HEK293T (cell line): ENCODE data around the gene PPP2R5E.

Experiments used
- CTCF ChIA-PET: fragments of 350-600 bp; formaldehyde crosslinking; extraction: SDS; loops from one replicate; lab custom pipeline; 2021; ENCODE audit warnings: antibody characterized with exemption, inconsistent platforms; lab: Yijun Ruan, JAX
- POLR2A ChIA-PET: fragments of 350-600 bp; formaldehyde crosslinking; extraction: SDS; loops from one replicate; lab custom pipeline; 2020; ENCODE audit warnings: antibody characterized with exemption, inconsistent platforms; lab: Yijun Ruan, JAX
- DNase-seq: peaks from one replicate; pipeline ENCODE4 v3.0.0; 2012; ENCODE audit warnings: mixed read lengths; ENCODE audit errors: extremely low spot score
- ARNT ChIP-seq: fragments of 450-650 bp; IDR thresholded peaks from 2 replicates; pipeline ENCODE4 v1.6.1; 2017; ENCODE audit warnings: mild to moderate bottlenecking
- BHLHE40 ChIP-seq: fragments of 450-650 bp; IDR thresholded peaks from 2 replicates; pipeline ENCODE4 v1.6.1; 2016; ENCODE audit warnings: mild to moderate bottlenecking, moderate library complexity, borderline replicate concordance
- CTBP1 ChIP-seq: fragments of 450-650 bp; IDR thresholded peaks from 2 replicates; pipeline ENCODE4 v1.6.1; 2016; ENCODE audit warnings: borderline replicate concordance
- ELF4 ChIP-seq: fragments of 450-650 bp; IDR thresholded peaks from 2 replicates; pipeline ENCODE4 v1.6.1; 2017; ENCODE audit warnings: antibody characterized with exemption
- FOXA1 ChIP-seq: fragments of 450-650 bp; IDR thresholded peaks from 2 replicates; pipeline ENCODE4 v1.6.1; 2016; ENCODE audit warnings: mild to moderate bottlenecking
- FOXK2 ChIP-seq: fragments of 450-650 bp; IDR thresholded peaks from 2 replicates; pipeline ENCODE4 v1.6.1; 2016; ENCODE audit warnings: mild to moderate bottlenecking
- FOXM1 ChIP-seq: fragments of 450-650 bp; IDR thresholded peaks from 2 replicates; pipeline ENCODE4 v1.6.1; 2017; ENCODE audit warnings: mild to moderate bottlenecking, borderline replicate concordance
- HDGF ChIP-seq: fragments of 450-650 bp; IDR thresholded peaks from 2 replicates; pipeline ENCODE4 v1.6.1; 2017; ENCODE audit warnings: antibody characterized with exemption, borderline replicate concordance
- L3MBTL2 ChIP-seq: fragments of 450-650 bp; conservative IDR thresholded peaks from 2 replicates; pipeline ENCODE4 v1.6.1; 2016; ENCODE audit warnings: mild to moderate bottlenecking
- LEF1 ChIP-seq: fragments of 450-650 bp; IDR thresholded peaks from 2 replicates; pipeline ENCODE4 v1.6.1; 2017; ENCODE audit warnings: mild to moderate bottlenecking, borderline replicate concordance
- NFRKB ChIP-seq: fragments of 450-650 bp; IDR thresholded peaks from 2 replicates; pipeline ENCODE4 v1.6.1; 2016; ENCODE audit warnings: mild to moderate bottlenecking, moderate library complexity
- SP1 ChIP-seq: fragments of 450-650 bp; IDR thresholded peaks from 2 replicates; pipeline ENCODE4 v1.6.1; 2017
- SUZ12 ChIP-seq: fragments of 450-650 bp; IDR thresholded peaks from 2 replicates; pipeline ENCODE4 v1.6.1; 2016; ENCODE audit warnings: mild to moderate bottlenecking
- TARDBP ChIP-seq: fragments of 450-650 bp; IDR thresholded peaks from 2 replicates; pipeline ENCODE4 v1.6.1; 2016
- ZNF384 ChIP-seq: fragments of 450-650 bp; IDR thresholded peaks from 2 replicates; pipeline ENCODE4 v1.6.1; 2016
- TF ChIP-seq, protein P1 (sequence below): fragments of 450-650 bp; IDR thresholded peaks from 2 replicates; pipeline ENCODE4 v1.6.1; 2016

Gene PPP2R5E

DNA sequence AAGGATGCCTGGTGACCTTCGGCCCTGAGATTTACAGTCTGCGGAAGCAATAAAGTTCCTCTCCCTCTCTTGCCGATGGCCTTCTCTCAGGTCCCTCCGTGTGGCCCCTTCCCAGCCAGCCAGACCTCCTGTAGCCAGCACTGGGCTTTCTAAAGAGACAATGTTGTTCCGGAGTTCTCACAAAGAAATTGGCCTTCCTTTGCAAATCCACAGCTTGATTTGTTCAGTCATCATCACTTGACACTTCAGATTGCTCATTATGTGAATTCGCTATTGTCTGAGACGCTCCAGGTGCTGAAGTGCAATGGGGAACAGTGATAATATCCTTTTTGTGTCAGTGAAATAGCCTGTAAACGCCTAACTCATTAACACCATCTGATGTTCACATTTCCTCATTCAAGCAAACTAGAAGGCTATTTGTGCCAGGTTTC, 180.8 kb downstream of the PPP2R5E start:
- no peak for TF ChIP-seq ARNT
- TF ChIP-seq BHLHE40, result no peak
- TF ChIP-seq NFRKB, result no peak
- TF ChIP-seq SP1, result no peak
- TF ChIP-seq, protein P1, sequence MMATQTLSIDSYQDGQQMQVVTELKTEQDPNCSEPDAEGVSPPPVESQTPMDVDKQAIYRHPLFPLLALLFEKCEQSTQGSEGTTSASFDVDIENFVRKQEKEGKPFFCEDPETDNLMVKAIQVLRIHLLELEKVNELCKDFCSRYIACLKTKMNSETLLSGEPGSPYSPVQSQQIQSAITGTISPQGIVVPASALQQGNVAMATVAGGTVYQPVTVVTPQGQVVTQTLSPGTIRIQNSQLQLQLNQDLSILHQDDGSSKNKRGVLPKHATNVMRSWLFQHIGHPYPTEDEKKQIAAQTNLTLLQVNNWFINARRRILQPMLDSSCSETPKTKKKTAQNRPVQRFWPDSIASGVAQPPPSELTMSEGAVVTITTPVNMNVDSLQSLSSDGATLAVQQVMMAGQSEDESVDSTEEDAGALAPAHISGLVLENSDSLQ, result no peak
- TF ChIP-seq L3MBTL2, result no peak
- TF ChIP-seq HDGF, result no peak
- TF ChIP-seq CTBP1, result no peak
- no peak for TF ChIP-seq ELF4
- TF ChIP-seq FOXA1, result no peak
- no peak for TF ChIP-seq FOXK2
- TF ChIP-seq TARDBP, result no peak
- TF ChIP-seq ZNF384, result no peak
- no peak for TF ChIP-seq FOXM1
- no peak for TF ChIP-seq LEF1
- no peak for TF ChIP-seq SUZ12
- ChIA-PET POLR2A (no interaction called here), CTCF (no interaction called here)
- peak; percentile 13 for DNase-seq

DNA sequence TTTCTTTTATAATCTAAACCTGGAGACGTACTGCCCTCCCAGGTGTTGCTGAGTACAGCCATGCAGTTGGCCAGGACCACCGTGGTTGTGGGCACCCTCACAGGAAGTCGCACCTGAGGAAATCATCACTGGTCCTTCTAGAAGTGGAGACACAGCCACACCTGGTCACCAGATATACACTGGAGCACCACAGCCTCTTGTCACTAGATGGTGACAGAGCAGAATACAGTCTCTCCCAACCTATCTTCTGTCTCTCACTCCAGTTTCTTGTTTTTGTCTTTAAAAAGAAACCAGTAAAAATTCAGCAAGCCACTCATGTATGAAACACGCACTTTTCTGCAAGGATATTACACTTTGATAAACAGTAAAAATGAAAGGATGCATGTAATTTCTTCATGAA, 181.4 kb downstream of the PPP2R5E start:
- ChIA-PET POLR2A (no interaction called here), CTCF (no interaction called here)
- TF ChIP-seq, protein P1, result no peak
- TF ChIP-seq LEF1, result no peak
- TF ChIP-seq TARDBP, result no peak
- TF ChIP-seq ARNT, result no peak
- TF ChIP-seq FOXA1, result no peak
- no peak for TF ChIP-seq SP1
- TF ChIP-seq CTBP1, result no peak
- no peak for TF ChIP-seq FOXK2
- no peak for TF ChIP-seq ZNF384
- TF ChIP-seq BHLHE40, result no peak
- TF ChIP-seq NFRKB, result no peak
- TF ChIP-seq L3MBTL2, result no peak
- TF ChIP-seq FOXM1, result no peak
- TF ChIP-seq HDGF, result no peak
- TF ChIP-seq SUZ12, result no peak
- TF ChIP-seq ELF4, result no peak
- no peak for DNase-seq

DNA sequence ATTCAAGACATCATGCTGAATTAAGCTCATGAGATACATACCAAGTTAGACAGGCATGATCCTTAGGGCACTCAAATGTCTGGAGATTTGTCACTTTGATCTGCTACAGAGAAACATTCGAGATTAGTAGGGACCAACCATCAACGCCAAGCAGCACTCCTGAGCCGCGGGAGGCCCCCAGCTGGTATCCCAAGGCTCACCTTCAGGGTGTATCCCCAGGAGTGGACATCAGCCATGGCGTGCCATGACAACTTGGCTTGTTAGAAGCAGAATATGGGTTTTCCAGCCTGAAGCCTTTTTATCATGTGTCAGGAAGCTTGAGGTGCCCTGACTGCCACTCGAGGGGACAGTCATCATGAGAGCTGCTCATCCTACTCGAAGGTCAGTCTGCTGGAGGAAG, 185.3 kb downstream of the PPP2R5E start:
- CTCF ChIA-PET, result no interaction called here
- no peak for TF ChIP-seq SUZ12
- no peak for TF ChIP-seq LEF1
- no peak for TF ChIP-seq CTBP1
- no peak for TF ChIP-seq BHLHE40
- TF ChIP-seq FOXK2, result no peak
- no peak for TF ChIP-seq FOXM1
- no peak for TF ChIP-seq ELF4
- TF ChIP-seq SP1, result no peak
- TF ChIP-seq ARNT, result no peak
- no peak for TF ChIP-seq FOXA1
- TF ChIP-seq, protein P1, result no peak
- TF ChIP-seq HDGF, result no peak
- no peak for TF ChIP-seq NFRKB
- no peak for TF ChIP-seq ZNF384
- TF ChIP-seq TARDBP, result no peak
- TF ChIP-seq L3MBTL2, result no peak
- no peak for DNase-seq
- POLR2A ChIA-PET, result no interaction called here

DNA sequence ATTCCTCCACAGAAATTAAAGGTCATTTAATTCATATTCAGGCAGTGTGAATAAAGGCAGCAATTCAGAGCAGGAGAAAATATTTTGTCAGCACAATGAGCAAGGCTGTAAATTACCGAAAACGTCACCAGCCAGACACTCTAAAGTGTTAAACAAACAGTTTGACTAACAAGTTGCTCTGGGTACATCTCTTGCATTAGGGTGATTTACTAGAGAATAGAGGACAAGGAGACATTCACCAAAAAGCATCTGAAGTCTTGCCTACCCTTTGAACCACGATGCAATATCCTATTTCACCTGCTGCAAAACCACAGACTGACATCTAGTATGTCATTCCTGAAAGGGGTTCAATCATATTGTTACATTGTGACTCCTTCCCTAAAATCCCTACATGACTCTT, 197.4 kb downstream of the PPP2R5E start:
- CTCF ChIA-PET, result no interaction called here
- POLR2A ChIA-PET, result no interaction called here
- no peak for DNase-seq
- TF ChIP-seq FOXM1 (no peak), FOXA1 (no peak)
- TF ChIP-seq, protein P1, result peak; percentile 41

DNA sequence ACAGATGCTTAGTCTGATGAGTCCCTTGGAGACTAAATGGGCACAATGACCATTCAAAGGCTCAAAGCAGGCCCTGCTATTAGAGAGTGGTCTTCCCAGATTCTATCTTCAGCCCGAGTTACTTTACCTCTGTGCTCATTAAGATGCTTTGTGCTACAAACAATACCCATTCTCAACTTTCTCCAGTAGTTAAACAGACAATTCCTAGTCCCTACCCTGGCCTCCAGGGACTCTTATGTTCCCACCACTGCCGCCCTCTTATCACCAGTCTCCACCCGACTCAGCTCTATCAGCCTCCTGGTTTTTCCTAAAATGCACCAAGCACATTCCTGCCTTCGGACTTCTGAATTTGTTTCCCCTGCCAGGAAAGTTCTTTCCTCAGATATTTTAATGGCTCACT, 198.8 kb downstream of the PPP2R5E start:
- ChIA-PET CTCF (no interaction called here), POLR2A (no interaction called here)
- TF ChIP-seq ZNF384 (no peak), ARNT (no peak), CTBP1 (no peak), SP1 (no peak), TARDBP (no peak), BHLHE40 (no peak), LEF1 (no peak), FOXK2 (no peak)
- TF ChIP-seq, protein P1, result no peak
- DNase-seq, result no peak
